Endothelial cell of umbilical vein (primary cell): Measurements from ENCODE around the gene PDSS1. TPM values are rescaled to one million over a fixed set of nuclear protein-coding genes. Genes with fewer than 3 reads are reported as not detected.

Experiments used
- BruUV-seq: library from RNA; stranded (reverse); fragments of 400-500 nt; replicated peaks from 2 replicates; lab custom pipeline; 2021; lab: Mats Ljungman, UMichigan
- CTCF ChIA-PET: fragments of 300-600, 350-600 bp; sonication (Branson Sonifier 250); formaldehyde crosslinking; loops from one replicate; lab custom pipeline; 2021; ENCODE audit warnings: antibody characterized with exemption, inconsistent platforms; lab: Charles Lee
- POLR2A ChIA-PET: fragments of 300-600, 350-600 bp; sonication (Branson Sonifier 250); formaldehyde crosslinking; loops from one replicate; lab custom pipeline; 2021; ENCODE audit warnings: antibody characterized with exemption, inconsistent platforms; lab: Charles Lee
- DNase-seq: peaks from one replicate; pipeline ENCODE4 v3.0.0-alpha.2; 2011; ENCODE audit warnings: low read depth, low spot score
- FAIRE-seq: peaks from 2 replicates; lab custom pipeline; 2011; peaks lifted over from hg19 to GRCh38; lab: Jason Lieb, UNC
- H2AFZ ChIP-seq: 2 replicates; pipeline ENCODE4 v1.6.0; 2012; ENCODE audit warnings: low read depth, low read length, control low read depth, inconsistent platforms
- H3K27ac ChIP-seq: 2 replicates; pipeline ENCODE4 v1.5.1; 2011; ENCODE audit warnings: low read depth, mild to moderate bottlenecking, control low read depth, low read length, moderate library complexity; ENCODE audit not compliant: insufficient read depth
- H3K27me3 ChIP-seq, 2 experiments: 2 replicates each; pipeline versions ENCODE4 v1.6.0 to v1.6.1; 2011; ENCODE audit warnings: low read length in 2 of 2, mixed read lengths in 1 of 2; ENCODE audit not compliant: control insufficient read depth in 2 of 2, insufficient read depth in 2 of 2
- H3K36me3 ChIP-seq, 2 experiments: 2 replicates in 1 of 2; 3 replicates in 1 of 2; pipeline ENCODE4 v1.5.1; 2011; ENCODE audit warnings: low read length in 2 of 2, mild to moderate bottlenecking in 1 of 2, moderate library complexity in 1 of 2; ENCODE audit not compliant: control insufficient read depth in 2 of 2, insufficient read depth in 2 of 2; ENCODE audit errors: extremely low read depth in 1 of 2
- H3K4me1 ChIP-seq: 3 replicates; pipeline ENCODE4 v1.5.1; 2011; ENCODE audit warnings: mild to moderate bottlenecking, low read length; ENCODE audit not compliant: control insufficient read depth, insufficient read depth; ENCODE audit errors: extremely low read depth
- H3K4me2 ChIP-seq: 2 replicates; pipeline ENCODE4 v1.6.1; 2011; ENCODE audit warnings: low read length, control low read depth, mixed read lengths; ENCODE audit not compliant: insufficient read depth
- H3K4me3 ChIP-seq, 3 experiments: fragments of 200-600 bp in 1 of 3; sonication (generic), shearing (Covaris generic) in 1 of 3; replicated peaks in 1 of 3; 2 replicates each; pipeline ENCODE4 v1.5.1; 2011 to 2016; ENCODE audit warnings: control low read depth in 3 of 3, low read length in 3 of 3, mild to moderate bottlenecking in 2 of 3, inconsistent platforms in 1 of 3, low read depth in 1 of 3, moderate library complexity in 1 of 3; ENCODE audit not compliant: insufficient read depth in 1 of 3
- H3K79me2 ChIP-seq: 2 replicates; pipeline ENCODE4 v1.6.0; 2012; ENCODE audit warnings: low read length, inconsistent platforms; ENCODE audit not compliant: control insufficient read depth, insufficient read depth
- H3K9ac ChIP-seq: replicated peaks from 2 replicates; pipeline ENCODE3; 2011; ENCODE audit warnings: low read length, control low read depth; ENCODE audit not compliant: insufficient read depth; ENCODE audit errors: extremely low read depth
- H3K9me1 ChIP-seq: replicated peaks from 3 replicates; pipeline ENCODE4 v1.6.0; 2011; ENCODE audit warnings: mild to moderate bottlenecking, low read length; ENCODE audit not compliant: control insufficient read depth, insufficient read depth; ENCODE audit errors: extremely low read depth
- H3K9me3 ChIP-seq: replicated peaks from 2 replicates; pipeline ENCODE4 v1.5.1; 2012; ENCODE audit warnings: low read length, inconsistent platforms; ENCODE audit not compliant: control insufficient read depth, insufficient read depth
- H4K20me1 ChIP-seq: replicated peaks from 2 replicates; pipeline ENCODE3; 2011; ENCODE audit warnings: mild to moderate bottlenecking, low read length; ENCODE audit not compliant: control insufficient read depth, insufficient read depth; ENCODE audit errors: extremely low read depth
- EZH2 ChIP-seq: IDR thresholded peaks from 2 replicates; pipeline ENCODE4 v1.6.1; 2012; ENCODE audit warnings: borderline replicate concordance, low read depth, mild to moderate bottlenecking, moderate library complexity, low read length, inconsistent platforms; ENCODE audit not compliant: severe bottlenecking
- FOS ChIP-seq: IDR thresholded peaks from 2 replicates; pipeline ENCODE4 v1.6.1; 2011; ENCODE audit warnings: mild to moderate bottlenecking, low read length, moderate library complexity, borderline replicate concordance; ENCODE audit not compliant: insufficient read depth
- GATA2 ChIP-seq: IDR thresholded peaks from 2 replicates; pipeline ENCODE4 v1.7.0; 2011; ENCODE audit warnings: low read depth, mild to moderate bottlenecking, moderate library complexity, mixed read lengths, low read length; ENCODE audit not compliant: insufficient read length, insufficient read depth
- JUN ChIP-seq: IDR thresholded peaks from 2 replicates; pipeline ENCODE4 v1.6.1; 2011; ENCODE audit warnings: borderline replicate concordance, low read depth; ENCODE audit not compliant: insufficient read length, insufficient read depth
- MAX ChIP-seq: IDR thresholded peaks from 2 replicates; pipeline ENCODE4 v1.6.1; 2011; ENCODE audit not compliant: insufficient read depth, insufficient read length
- MYC ChIP-seq: IDR thresholded peaks from one replicate; pipeline ENCODE4 v1.6.1; 2011; ENCODE audit warnings: mild to moderate bottlenecking, low read depth, low read length
- POLR2A ChIP-seq: IDR thresholded peaks from 2 replicates; pipeline ENCODE4 v1.6.1; 2012; ENCODE audit warnings: low read depth, mild to moderate bottlenecking, control low read depth, low read length
- POLR2AphosphoS5 ChIP-seq: IDR thresholded peaks from 2 replicates; pipeline ENCODE4 v1.6.1; 2012; ENCODE audit warnings: low read depth, mild to moderate bottlenecking, control low read depth, low read length, moderate library complexity; ENCODE audit not compliant: insufficient read depth
- dilution Hi-C: fragments of 300-500 bp; cut with MboI; formaldehyde crosslinking; loops from one replicate; pipeline ENCODE4 v1.15.0; 2019; ENCODE audit warnings: low sequenced_read_pairs; ENCODE audit not compliant: extremely low pct_ligation_motif_present
- intact Hi-C: fragments of 100-400 bp; cut with micrococcal nuclease; formaldehyde crosslinking; loops from one replicate; pipeline ENCODE4 v1.10.0; 2022
- polyA plus RNA-seq, 4 experiments: library from polyadenylated mRNA; depleted of rRNA in 3 of 4; stranded (reverse) in 3 of 4; unstranded in 1 of 4; fragments of >200 nt; gene quantifications; 2 replicates each; pipeline versions ENCODE4 v1.2.1 to v1.2.3, GENCODE V29; 2011 to 2012; ENCODE audit warnings: missing spikeins in 1 of 4
- total RNA-seq: library from RNA; stranded (reverse); gene quantifications from 2 replicates; pipeline ENCODE4 v1.2.3, GENCODE V29; 2021
- TF ChIP-seq, protein P1 (sequence below), 2 donors: IDR thresholded peaks; 1 replicate in 1 of 2; 2 replicates in 1 of 2; pipeline ENCODE4 v1.5.1; 2011; ENCODE audit warnings: low read length in 2 of 2, mild to moderate bottlenecking in 2 of 2, moderate library complexity in 2 of 2, control low read depth in 1 of 2, inconsistent platforms in 1 of 2, low read depth in 1 of 2; ENCODE audit not compliant: insufficient read depth in 1 of 2; ENCODE audit errors: extremely low read depth in 1 of 2

The PDSS1 gene
- total and polyA plus RNA-seq, 2 donors (not counting 3 experiments of a cell fraction or from before 2014, with no cell fraction given): 9.1 to 11.3 TPM

- TF ChIP-seq JUN (no peak), POLR2A (no peak)
- Histone ChIP-seq H3K4me2 (no peak overlapping the region), H3K9ac (no peak overlapping the region), H3K9me1 (no peaks in the 10 kb centered on the region), H3K79me2 (no peaks in the 10 kb centered on the region), H3K27ac (no peak overlapping the region), H3K4me1 (no peaks in the 10 kb centered on the region), H4K20me1 (no peaks in the 10 kb centered on the region), H2AFZ (no peak overlapping the region), H3K36me3 (no peaks in the 10 kb centered on the region), H3K27me3 (no peaks in the 10 kb centered on the region), H3K9me3 (no peaks in the 10 kb centered on the region), H3K4me3 (no peak overlapping the region)
- dilution Hi-C loops (no loop called here), intact Hi-C loops (no loop called here)
- BruUV-seq: no TSS peak
- DNase-seq: no peak
- FAIRE-seq: no peak
- CTCF ChIA-PET: no interaction called here
- POLR2A ChIA-PET: no interaction called here
Measured at GRCh38 chr10:26675873-26676257, 21.6 kb upstream of the PDSS1 start.

DNA sequence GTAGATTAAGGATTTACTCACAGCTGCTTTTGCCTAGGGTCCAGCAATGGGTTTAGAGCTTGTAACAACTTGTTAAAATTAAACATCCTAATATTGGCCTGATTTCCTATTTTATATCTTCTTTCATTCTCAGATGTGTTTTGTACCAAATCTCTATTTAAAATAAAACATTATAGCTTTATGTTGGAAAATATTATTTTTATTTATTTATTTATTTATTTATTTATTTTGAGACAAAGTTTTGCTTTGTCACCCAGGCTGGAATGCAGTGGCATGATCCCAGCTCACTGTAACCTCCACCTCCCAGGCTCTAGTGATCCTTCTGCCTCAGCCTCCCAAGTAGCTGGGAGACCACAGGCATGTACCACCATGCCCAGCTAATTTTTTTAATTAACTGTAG, 17.9 kb upstream of the PDSS1 start:
- DNase-seq: no peak
- H4K20me1 ChIP-seq: no peaks in the 10 kb centered on the region
- dilution Hi-C loops (no loop called here), intact Hi-C loops (no loop called here)
- H3K27ac ChIP-seq: no peak overlapping the region
- no peaks in the 10 kb centered on the region for H3K9me1 ChIP-seq
- H3K9me3 ChIP-seq: no peaks in the 10 kb centered on the region
- POLR2A ChIA-PET: no interaction called here
- no peaks in the 10 kb centered on the region for H3K27me3 ChIP-seq
- no peak overlapping the region for H3K9ac ChIP-seq
- TF ChIP-seq, protein P1, sequence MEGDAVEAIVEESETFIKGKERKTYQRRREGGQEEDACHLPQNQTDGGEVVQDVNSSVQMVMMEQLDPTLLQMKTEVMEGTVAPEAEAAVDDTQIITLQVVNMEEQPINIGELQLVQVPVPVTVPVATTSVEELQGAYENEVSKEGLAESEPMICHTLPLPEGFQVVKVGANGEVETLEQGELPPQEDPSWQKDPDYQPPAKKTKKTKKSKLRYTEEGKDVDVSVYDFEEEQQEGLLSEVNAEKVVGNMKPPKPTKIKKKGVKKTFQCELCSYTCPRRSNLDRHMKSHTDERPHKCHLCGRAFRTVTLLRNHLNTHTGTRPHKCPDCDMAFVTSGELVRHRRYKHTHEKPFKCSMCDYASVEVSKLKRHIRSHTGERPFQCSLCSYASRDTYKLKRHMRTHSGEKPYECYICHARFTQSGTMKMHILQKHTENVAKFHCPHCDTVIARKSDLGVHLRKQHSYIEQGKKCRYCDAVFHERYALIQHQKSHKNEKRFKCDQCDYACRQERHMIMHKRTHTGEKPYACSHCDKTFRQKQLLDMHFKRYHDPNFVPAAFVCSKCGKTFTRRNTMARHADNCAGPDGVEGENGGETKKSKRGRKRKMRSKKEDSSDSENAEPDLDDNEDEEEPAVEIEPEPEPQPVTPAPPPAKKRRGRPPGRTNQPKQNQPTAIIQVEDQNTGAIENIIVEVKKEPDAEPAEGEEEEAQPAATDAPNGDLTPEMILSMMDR (IDR thresholded peaks at IDR 0.05; ENCODE audit: extremely low read depth in 1 of 2, insufficient read depth in 1 of 2, low read depth in 1 of 2, low read length in 2 of 2): no peak
- TF ChIP-seq POLR2AphosphoS5 (no peak), JUN (no peak), MYC (no peak), EZH2 (no peak), GATA2 (no peak), MAX (no peak), FOS (no peak), POLR2A (no peak)
- no peak overlapping the region for H2AFZ ChIP-seq
- H3K4me1 ChIP-seq: peaks cover 2% of the 10 kb centered on the region
- H3K79me2 ChIP-seq: no peaks in the 10 kb centered on the region
- BruUV-seq: no TSS peak
- CTCF ChIA-PET: interaction anchor here (0.6 to 1.4 kb wide), 4 partner anchors 11 to 202 kb away, joined by 3 to 4 read pairs (median 4); partner anchors contain the start of gene ABI1
- H3K4me2 ChIP-seq: no peak overlapping the region
- no peaks in the 10 kb centered on the region for H3K36me3 ChIP-seq
- FAIRE-seq: no peak
- no peak overlapping the region for H3K4me3 ChIP-seq
